Spleen (tissue), 7 donors: ENCODE data around the gene SFT2D1.

ENCODE experiments used
- POLR2A ChIP-seq, 3 donors: fragments of 450-650 bp; IDR thresholded peaks; one replicate each; pipeline ENCODE4 v1.5.1; 2017; ENCODE audit warnings: antibody characterized with exemption in 3 of 3, mild to moderate bottlenecking in 1 of 3
- POLR2AphosphoS5 ChIP-seq, 3 donors: sonication (generic); formaldehyde crosslinking; IDR thresholded peaks; one replicate each; pipeline ENCODE4 v1.5.1; 2017; ENCODE audit warnings: antibody characterized with exemption in 3 of 3
- TF ChIP-seq, protein P1 (sequence below), 11 experiments: fragments of 200-600 bp in 7 of 11; fragments of 450-650 bp in 4 of 11; sonication (generic) in 4 of 11; IDR thresholded peaks in 8 of 11; conservative IDR thresholded peaks in 3 of 11; 1 replicate in 7 of 11; 2 replicates in 4 of 11; pipeline versions ENCODE4 v1.4.0 to v1.8.0; 2016 to 2021; ENCODE audit warnings: antibody characterized with exemption in 11 of 11, inconsistent platforms in 4 of 11, mild to moderate bottlenecking in 1 of 11
- donor health status: DM: no; HTN: no; CAD: no; lungs with moderate emphysema.
- donor health status: DM: no; HTN: no; CAD: no.
- donor health status: DM: no; HTN: no; CAD: no.

DNA sequence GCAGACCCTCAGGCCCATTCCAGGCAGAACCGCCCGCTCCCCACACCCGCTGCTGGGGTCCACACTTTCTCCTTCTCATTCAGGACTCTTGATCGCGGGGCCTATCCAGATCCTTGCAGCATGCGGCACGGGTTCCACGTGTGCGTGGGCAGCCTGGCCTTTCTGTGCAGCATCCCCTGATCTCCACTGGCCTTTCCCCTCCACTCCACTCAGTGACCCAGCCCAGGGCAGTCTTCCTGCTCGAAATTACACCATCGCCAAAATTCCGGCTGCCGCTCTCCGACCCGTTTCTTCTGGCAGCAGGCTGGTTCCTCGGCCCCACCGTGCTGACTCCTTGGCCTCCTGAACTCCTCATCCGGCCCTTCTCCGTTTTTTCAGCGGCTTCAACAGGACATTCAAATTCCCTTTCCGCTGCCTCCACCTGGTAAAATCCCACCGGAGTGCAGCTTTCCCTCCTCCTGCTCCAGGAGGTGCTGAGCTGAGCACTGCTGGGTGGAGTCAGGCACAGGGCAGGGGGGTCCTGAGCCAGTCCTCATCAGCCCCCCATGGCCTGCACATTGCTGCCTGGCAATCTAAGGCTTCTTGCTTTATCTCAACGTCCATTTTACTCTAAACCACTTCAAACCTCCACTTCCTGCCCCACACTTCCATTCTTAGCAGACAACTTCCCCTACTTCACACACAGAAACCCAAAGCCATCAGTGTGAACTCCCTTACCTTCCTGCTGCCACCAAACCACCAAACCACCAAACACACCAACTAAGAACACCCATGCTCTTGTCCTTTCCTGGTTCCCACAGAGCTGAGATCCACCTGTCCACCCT, 9.0 kb downstream of the SFT2D1 start:
- TF ChIP-seq POLR2AphosphoS5 (IDR thresholded peaks at IDR 0.05) (peak in 2 of 3 donors; percentile 13 to 60), POLR2A (IDR thresholded peaks at IDR 0.05) (no peak)
- TF ChIP-seq, protein P1, sequence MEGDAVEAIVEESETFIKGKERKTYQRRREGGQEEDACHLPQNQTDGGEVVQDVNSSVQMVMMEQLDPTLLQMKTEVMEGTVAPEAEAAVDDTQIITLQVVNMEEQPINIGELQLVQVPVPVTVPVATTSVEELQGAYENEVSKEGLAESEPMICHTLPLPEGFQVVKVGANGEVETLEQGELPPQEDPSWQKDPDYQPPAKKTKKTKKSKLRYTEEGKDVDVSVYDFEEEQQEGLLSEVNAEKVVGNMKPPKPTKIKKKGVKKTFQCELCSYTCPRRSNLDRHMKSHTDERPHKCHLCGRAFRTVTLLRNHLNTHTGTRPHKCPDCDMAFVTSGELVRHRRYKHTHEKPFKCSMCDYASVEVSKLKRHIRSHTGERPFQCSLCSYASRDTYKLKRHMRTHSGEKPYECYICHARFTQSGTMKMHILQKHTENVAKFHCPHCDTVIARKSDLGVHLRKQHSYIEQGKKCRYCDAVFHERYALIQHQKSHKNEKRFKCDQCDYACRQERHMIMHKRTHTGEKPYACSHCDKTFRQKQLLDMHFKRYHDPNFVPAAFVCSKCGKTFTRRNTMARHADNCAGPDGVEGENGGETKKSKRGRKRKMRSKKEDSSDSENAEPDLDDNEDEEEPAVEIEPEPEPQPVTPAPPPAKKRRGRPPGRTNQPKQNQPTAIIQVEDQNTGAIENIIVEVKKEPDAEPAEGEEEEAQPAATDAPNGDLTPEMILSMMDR (IDR thresholded peaks at IDR 0.05 in 8 of 11, conservative IDR thresholded peaks at IDR 0.05 in 3 of 11): no peak
